22Rv1 (cell line): Measurements from ENCODE around the gene CITED1.

ENCODE experiments used
- CTCF ChIP-seq: fragments of 450-650 bp; IDR thresholded peaks from 2 replicates; pipeline ENCODE4 v1.5.1; 2017; ENCODE audit warnings: mild to moderate bottlenecking
- ZFX ChIP-seq: fragments of 450-650 bp; IDR thresholded peaks from 2 replicates; pipeline ENCODE4 v1.6.1; 2017; ENCODE audit warnings: antibody characterized with exemption, borderline replicate concordance

GRCh38 chrX:72273718-72274117 lies 32.0 kb downstream of the CITED1 start:
- TF ChIP-seq CTCF (no peak), ZFX (no peak)
